ENCODE measurements around the gene BAHCC1.

DNA sequence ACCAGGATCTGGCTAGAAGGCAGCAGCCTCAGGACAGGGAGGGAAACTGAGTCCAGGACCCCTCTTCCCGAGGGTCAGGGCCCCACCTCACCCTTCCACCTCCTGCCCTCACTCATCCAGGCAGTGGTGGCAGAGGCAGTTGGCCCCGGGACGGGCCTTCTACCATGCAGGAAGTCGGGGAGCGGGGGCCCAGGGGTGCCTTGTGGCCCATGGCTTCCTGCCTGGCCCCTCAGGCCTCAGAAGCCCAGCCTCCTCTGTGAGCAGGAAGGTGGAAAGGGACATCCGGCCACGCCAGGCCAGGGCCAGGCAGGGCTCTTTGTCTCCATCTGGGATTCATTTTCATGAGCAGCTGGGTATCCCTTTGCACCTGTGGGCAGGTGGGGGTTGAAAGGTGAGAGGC lies 58.5 kb downstream of the BAHCC1 start:
- TF ChIP-seq, protein P1, sequence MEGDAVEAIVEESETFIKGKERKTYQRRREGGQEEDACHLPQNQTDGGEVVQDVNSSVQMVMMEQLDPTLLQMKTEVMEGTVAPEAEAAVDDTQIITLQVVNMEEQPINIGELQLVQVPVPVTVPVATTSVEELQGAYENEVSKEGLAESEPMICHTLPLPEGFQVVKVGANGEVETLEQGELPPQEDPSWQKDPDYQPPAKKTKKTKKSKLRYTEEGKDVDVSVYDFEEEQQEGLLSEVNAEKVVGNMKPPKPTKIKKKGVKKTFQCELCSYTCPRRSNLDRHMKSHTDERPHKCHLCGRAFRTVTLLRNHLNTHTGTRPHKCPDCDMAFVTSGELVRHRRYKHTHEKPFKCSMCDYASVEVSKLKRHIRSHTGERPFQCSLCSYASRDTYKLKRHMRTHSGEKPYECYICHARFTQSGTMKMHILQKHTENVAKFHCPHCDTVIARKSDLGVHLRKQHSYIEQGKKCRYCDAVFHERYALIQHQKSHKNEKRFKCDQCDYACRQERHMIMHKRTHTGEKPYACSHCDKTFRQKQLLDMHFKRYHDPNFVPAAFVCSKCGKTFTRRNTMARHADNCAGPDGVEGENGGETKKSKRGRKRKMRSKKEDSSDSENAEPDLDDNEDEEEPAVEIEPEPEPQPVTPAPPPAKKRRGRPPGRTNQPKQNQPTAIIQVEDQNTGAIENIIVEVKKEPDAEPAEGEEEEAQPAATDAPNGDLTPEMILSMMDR (IDR thresholded peaks at IDR 0.05; ENCODE audit: low read length): no peak
- no peak for TF ChIP-seq EZH2 (IDR thresholded peaks at IDR 0.05; ENCODE audit: borderline replicate concordance, low read length)

Measured in OCI-LY1 (cell line).